GM12874 (cell line): ENCODE data around the gene CD80.

ENCODE experiments used
- TF ChIP-seq, protein P1 (sequence below): IDR thresholded peaks from 2 replicates; pipeline ENCODE4 v1.5.1; 2011; ENCODE audit warnings: low read depth, mild to moderate bottlenecking, control low read depth, low read length, moderate library complexity; ENCODE audit not compliant: insufficient read depth

Gene CD80, protein sequence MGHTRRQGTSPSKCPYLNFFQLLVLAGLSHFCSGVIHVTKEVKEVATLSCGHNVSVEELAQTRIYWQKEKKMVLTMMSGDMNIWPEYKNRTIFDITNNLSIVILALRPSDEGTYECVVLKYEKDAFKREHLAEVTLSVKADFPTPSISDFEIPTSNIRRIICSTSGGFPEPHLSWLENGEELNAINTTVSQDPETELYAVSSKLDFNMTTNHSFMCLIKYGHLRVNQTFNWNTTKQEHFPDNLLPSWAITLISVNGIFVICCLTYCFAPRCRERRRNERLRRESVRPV

DNA sequence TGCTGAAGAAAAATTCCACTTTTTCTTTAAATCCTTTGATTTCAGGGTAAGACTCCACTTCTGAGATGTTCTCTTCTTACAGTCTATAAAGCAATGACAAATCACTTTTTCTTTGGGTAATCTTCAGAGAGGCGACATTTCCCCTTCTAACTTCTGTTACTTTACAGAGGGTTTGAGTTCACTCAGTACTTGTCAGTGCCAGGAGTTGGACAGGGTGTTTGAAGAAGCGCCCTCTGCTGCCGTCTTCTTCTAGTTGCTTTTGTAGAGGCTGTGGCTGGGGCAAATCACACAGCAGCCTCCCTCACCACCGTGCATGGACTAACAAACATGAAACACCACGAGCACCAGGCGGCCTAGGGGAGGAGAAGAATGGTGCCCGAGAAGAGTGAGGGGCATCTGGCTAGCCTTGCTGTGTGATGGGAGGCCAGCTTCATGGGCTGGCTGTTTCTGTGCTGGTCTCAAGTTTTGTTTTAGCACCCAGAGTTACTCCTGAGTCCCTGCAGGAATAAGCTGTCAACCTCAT, at the start of gene CD80:
TSS of gene CD80 (minus strand) at position 174 of the 523 bp plus-strand sequence. CDS start 1,886 bp downstream, outside the sequence.
- TF ChIP-seq, protein P1, sequence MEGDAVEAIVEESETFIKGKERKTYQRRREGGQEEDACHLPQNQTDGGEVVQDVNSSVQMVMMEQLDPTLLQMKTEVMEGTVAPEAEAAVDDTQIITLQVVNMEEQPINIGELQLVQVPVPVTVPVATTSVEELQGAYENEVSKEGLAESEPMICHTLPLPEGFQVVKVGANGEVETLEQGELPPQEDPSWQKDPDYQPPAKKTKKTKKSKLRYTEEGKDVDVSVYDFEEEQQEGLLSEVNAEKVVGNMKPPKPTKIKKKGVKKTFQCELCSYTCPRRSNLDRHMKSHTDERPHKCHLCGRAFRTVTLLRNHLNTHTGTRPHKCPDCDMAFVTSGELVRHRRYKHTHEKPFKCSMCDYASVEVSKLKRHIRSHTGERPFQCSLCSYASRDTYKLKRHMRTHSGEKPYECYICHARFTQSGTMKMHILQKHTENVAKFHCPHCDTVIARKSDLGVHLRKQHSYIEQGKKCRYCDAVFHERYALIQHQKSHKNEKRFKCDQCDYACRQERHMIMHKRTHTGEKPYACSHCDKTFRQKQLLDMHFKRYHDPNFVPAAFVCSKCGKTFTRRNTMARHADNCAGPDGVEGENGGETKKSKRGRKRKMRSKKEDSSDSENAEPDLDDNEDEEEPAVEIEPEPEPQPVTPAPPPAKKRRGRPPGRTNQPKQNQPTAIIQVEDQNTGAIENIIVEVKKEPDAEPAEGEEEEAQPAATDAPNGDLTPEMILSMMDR = peak; percentile 68

DNA sequence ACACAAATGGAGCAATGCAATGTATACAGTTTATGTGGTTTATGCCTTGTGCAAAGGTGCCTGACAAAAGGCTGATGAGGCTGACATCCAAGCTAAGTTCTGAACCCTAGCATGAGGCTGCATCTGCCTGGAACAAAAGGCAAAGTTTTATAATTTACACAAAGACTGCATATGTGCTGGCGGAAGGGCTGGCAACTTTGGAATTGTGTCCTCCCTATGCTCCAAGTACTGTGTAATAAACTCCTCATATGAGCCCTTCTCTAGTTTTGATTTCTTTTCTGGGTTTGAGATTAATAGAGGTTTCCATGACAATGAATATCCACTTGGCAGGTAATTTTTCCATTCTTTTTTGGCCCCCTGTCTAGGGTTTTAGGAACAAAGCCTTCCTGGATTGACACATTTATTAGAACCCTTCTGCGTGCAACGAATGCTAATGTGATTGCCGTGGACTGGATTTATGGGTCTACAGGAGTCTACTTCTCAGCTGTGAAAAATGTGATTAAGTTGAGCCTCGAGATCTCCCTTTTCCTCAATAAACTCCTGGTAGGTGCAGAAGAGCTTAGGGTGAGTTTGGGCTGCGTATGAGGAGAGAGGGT, 49.1 kb upstream of the CD80 start:
- TF ChIP-seq, protein P1 = no peak

DNA sequence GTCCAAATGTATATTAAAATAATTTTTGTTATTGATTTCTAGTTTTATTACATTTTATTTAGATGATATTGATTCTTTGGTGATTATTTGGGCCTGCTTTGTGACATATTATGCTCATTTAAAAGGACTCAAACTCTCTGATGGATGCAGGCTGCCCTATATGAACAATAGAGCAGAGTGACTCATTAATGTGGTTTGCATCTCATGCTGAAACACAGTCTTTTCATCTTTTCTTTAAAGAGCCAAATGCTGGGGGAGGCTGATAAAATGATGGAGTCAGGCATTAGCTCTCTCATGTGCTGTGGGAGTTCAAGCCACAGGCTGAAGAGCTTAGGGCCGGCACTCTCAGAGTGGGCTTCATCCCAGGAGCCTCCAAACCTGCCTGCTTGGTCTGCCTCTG, 45.5 kb upstream of the CD80 start:
- TF ChIP-seq, protein P1 = no peak

DNA sequence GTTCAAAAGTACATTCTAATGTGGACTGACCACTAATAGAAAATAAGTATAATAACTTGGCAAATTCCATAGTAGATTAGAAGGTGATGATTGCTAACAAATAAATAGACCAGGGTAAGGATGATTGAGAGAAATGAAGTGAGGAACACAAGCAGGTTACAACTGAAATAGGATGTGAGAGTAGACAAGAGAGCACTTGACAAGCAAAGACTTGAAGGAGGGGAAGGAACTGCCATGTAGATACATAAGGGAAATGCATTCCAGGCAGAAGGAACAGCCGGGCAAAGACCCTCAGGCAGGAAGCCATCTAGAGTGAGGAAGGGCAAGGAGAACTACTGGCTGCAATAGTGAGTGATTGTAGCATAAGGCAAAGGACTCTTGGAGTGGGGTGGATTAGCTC, 43.3 kb upstream of the CD80 start:
- TF ChIP-seq, protein P1 = no peak

DNA sequence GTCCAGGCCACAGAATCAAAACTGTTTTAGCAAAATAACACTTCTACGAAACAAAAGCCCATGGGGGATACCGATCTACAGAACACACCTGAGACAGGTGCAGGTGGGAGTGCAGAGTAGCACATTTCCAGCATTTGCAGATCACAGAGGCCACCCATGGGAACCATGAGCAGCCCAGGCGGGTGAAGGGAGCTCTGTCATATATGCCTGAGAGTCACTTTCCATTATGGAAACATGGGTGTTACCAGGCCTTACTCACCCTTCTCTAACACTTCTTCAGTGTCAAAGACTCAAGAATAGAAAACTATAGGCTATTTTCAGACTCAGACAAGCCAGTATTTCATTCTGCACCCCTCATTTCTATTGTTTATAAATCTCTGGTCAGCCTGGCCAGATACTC, 41.7 kb upstream of the CD80 start:
- TF ChIP-seq, protein P1 = no peak

DNA sequence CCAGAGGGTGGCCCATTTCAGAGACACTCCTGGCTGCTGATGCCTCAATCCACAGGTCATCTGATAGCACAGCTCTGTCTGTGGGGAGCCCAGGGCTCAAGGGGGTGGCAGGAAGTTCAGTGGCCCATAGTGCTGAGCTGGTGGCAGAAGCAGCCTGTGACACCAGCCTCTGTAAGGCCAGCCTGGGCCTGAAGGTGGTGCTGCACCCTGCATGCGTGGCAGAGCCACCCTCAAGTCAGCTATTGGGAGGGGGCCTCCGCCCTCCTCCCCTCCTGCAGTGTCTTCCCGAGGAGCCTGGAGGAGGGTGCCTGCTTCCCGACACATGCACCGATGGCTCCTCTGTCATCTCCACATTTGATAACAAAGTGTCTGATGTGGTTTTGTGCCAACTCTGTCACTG, 41.3 kb upstream of the CD80 start:
- TF ChIP-seq, protein P1 = peak; percentile 92

DNA sequence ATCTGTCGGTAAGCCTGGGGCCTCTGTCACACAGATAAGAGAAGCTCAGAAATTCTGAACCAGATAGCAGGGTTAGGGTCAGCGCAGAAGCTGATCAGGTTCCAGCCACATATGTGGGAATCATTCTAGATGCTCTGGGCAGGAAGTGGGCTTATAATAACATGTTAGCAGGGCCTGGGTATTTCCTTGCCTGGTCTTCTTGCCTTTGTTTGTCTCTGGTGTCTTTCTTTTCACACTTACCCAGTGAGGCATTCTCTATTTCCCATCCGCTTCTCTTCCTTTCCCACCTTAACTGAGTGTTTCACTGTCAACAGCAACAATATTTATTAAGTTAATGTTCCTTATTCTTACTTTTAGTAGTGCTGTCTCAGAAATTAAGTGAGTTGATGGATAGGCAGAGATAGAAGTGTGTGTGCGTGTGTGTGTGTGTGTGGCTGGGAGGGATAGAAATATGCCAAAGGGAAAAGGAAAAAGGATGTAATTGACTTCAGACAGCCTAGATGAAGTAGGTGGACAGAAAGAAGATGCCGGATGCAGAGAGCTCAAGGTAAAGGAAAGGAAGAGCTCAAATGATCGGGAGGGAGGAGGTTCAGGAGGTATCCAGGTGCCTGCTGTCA, 40.3 kb upstream of the CD80 start:
- TF ChIP-seq, protein P1 = no peak
